HepG2 (cell line): Measurements from ENCODE around the gene SIRT1. TPM values are rescaled to one million over a fixed set of nuclear protein-coding genes. Genes with fewer than 3 reads are reported as not detected.

ENCODE experiments used
- ATF7-NPFF ChIP-seq: sonication (generic); formaldehyde crosslinking; IDR thresholded peaks from 2 replicates; pipeline ENCODE4 v1.8.1; 2023; ENCODE audit warnings: mild to moderate bottlenecking, low read depth, missing genetic modification reagents, moderate library complexity
- CC2D1A ChIP-seq: sonication (generic); formaldehyde crosslinking; IDR thresholded peaks from 2 replicates; pipeline ENCODE4 v1.8.1; 2023; ENCODE audit warnings: mild to moderate bottlenecking, missing genetic modification reagents
- CHD2 ChIP-seq: IDR thresholded peaks from 2 replicates; pipeline ENCODE4 v1.6.1; 2011; ENCODE audit warnings: low read depth, low read length, improper control_type of control experiment
- FOXO1 ChIP-seq: sonication (generic); formaldehyde crosslinking; IDR thresholded peaks from 2 replicates; pipeline ENCODE4 v1.4.0; 2020; ENCODE audit warnings: missing genetic modification reagents
- GABPA ChIP-seq, 2 experiments: IDR thresholded peaks; 2 replicates each; pipeline ENCODE4 v1.6.1; 2011 to 2016; ENCODE audit warnings: low read depth in 2 of 2, low read length in 1 of 2, missing biosample characterization in 1 of 2, missing genetic modification characterization in 1 of 2
- NKX3-1 ChIP-seq: sonication (generic); formaldehyde crosslinking; IDR thresholded peaks from 2 replicates; pipeline ENCODE4 v1.5.0; 2020; ENCODE audit warnings: missing genetic modification reagents
- RXRB ChIP-seq: IDR thresholded peaks from 2 replicates; pipeline ENCODE4 v1.6.1; 2016; ENCODE audit warnings: borderline replicate concordance, missing genetic modification reagents, missing compliant biosample characterization
- THYN1 ChIP-seq: sonication (generic); formaldehyde crosslinking; IDR thresholded peaks from 2 replicates; pipeline ENCODE4 v1.8.1; 2023; ENCODE audit warnings: low read depth, mild to moderate bottlenecking, moderate library complexity, missing genetic modification reagents, borderline replicate concordance
- ZNF10 ChIP-seq: sonication (generic); formaldehyde crosslinking; IDR thresholded peaks from 2 replicates; pipeline ENCODE4 v1.4.0; 2020; ENCODE audit warnings: mild to moderate bottlenecking, low read depth, missing genetic modification reagents, borderline replicate concordance
- ZNF468 ChIP-seq: sonication (generic); formaldehyde crosslinking; IDR thresholded peaks from 2 replicates; pipeline ENCODE4 v1.8.0; 2022; ENCODE audit warnings: mild to moderate bottlenecking, moderate library complexity, missing genetic modification reagents
- ZNF484 ChIP-seq: sonication (generic); formaldehyde crosslinking; IDR thresholded peaks from 2 replicates; pipeline ENCODE4 v1.5.1; 2020; ENCODE audit warnings: mild to moderate bottlenecking, low read depth, missing genetic modification reagents, borderline replicate concordance
- ZNF777 ChIP-seq: sonication (generic); formaldehyde crosslinking; IDR thresholded peaks from 2 replicates; pipeline ENCODE4 v1.4.0; 2020; ENCODE audit warnings: missing genetic modification reagents
- polyA plus RNA-seq, 8 experiments: library from polyadenylated mRNA; depleted of rRNA in 3 of 8; stranded (reverse) in 7 of 8; unstranded in 1 of 8; fragments of >200 nt; fragmentation: Illumina TruSeq in 4 of 8; extraction: Trizol in 4 of 8; gene quantifications; 2 replicates each; pipeline versions ENCODE4 v1.2.1 to v1.2.3, GENCODE V29; 2011 to 2016; ENCODE audit warnings: low read depth in 4 of 8, missing spikeins in 1 of 8, mixed read lengths in 1 of 8; ENCODE audit not compliant: insufficient read depth in 1 of 8
- total RNA-seq, 5 experiments: library from RNA; depleted of rRNA; stranded (reverse); fragments of >200 nt; fragmentation: Illumina TruSeq; extraction: Trizol; gene quantifications; 2 replicates each; pipeline ENCODE4 v1.2.3, GENCODE V29; 2016; ENCODE audit warnings: low read depth in 1 of 5
- TF ChIP-seq, protein P1 (sequence below): sonication (generic); formaldehyde crosslinking; conservative IDR thresholded peaks from 2 replicates; pipeline ENCODE4 v1.8.0; 2022; ENCODE audit warnings: low read depth, missing genetic modification reagents
- TF ChIP-seq, protein P2 (sequence below): sonication (generic); formaldehyde crosslinking; IDR thresholded peaks from 2 replicates; pipeline ENCODE4 v1.5.1; 2020; ENCODE audit warnings: mild to moderate bottlenecking, missing genetic modification reagents, moderate library complexity
- TF ChIP-seq, protein P3 (sequence below): sonication (generic); formaldehyde crosslinking; IDR thresholded peaks from 2 replicates; pipeline ENCODE4 v1.5.0; 2020; ENCODE audit warnings: mild to moderate bottlenecking, missing genetic modification reagents, borderline replicate concordance
- TF ChIP-seq, protein P4 (sequence below): sonication (generic); formaldehyde crosslinking; IDR thresholded peaks from 2 replicates; pipeline ENCODE4 v1.8.0; 2022; ENCODE audit warnings: mild to moderate bottlenecking, missing genetic modification reagents, moderate library complexity

Gene SIRT1
- total and polyA plus RNA-seq, 2 of the 13 experiments (the other 11 are each of a cell fraction or from before 2014, with no cell fraction given): 9.4 to 10.2 TPM

DNA sequence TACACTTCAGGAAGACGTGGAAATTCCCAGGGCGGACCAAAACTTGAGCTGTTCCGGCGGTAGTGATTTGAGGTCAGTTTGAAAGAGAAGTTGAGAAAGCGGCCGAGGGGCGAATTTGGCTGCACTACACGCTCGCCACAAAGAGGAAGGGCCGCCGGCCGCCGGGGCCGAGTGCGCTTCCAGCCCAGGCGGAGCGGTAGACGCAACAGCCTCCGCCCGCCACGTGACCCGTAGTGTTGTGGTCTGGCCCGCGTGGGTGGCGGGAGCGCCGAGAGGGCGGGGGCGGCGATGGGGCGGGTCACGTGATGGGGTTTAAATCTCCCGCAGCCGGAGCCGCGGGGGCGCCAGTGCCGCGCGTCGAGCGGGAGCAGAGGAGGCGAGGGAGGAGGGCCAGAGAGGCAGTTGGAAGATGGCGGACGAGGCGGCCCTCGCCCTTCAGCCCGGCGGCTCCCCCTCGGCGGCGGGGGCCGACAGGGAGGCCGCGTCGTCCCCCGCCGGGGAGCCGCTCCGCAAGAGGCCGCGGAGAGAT lies at the start of gene SIRT1 (continued):
- peak; percentile 62; the same call in 1 of the 2 replicates for TF ChIP-seq NKX3-1 (CRISPR knock-in tag)
- TF ChIP-seq RXRB: peak; percentile 70
- TF ChIP-seq ZNF484 (CRISPR knock-in tag): no peak
- no peak for TF ChIP-seq ZNF10 (CRISPR knock-in tag)
- TF ChIP-seq FOXO1: peak; percentile 76
- TF ChIP-seq CHD2: peak; percentile 12; the same call in 1 of the 2 replicates
- peak; percentile 94 for TF ChIP-seq ATF7-NPFF (CRISPR knock-in tag)
- TF ChIP-seq, protein P1, sequence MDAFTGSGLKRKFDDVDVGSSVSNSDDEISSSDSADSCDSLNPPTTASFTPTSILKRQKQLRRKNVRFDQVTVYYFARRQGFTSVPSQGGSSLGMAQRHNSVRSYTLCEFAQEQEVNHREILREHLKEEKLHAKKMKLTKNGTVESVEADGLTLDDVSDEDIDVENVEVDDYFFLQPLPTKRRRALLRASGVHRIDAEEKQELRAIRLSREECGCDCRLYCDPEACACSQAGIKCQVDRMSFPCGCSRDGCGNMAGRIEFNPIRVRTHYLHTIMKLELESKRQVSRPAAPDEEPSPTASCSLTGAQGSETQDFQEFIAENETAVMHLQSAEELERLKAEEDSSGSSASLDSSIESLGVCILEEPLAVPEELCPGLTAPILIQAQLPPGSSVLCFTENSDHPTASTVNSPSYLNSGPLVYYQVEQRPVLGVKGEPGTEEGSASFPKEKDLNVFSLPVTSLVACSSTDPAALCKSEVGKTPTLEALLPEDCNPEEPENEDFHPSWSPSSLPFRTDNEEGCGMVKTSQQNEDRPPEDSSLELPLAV (CRISPR knock-in tag): 0 out of 2 replicates have a peak, but pooled peaks have one; percentile 64
- TF ChIP-seq CC2D1A (CRISPR knock-in tag): no peak
- TF ChIP-seq, protein P2, sequence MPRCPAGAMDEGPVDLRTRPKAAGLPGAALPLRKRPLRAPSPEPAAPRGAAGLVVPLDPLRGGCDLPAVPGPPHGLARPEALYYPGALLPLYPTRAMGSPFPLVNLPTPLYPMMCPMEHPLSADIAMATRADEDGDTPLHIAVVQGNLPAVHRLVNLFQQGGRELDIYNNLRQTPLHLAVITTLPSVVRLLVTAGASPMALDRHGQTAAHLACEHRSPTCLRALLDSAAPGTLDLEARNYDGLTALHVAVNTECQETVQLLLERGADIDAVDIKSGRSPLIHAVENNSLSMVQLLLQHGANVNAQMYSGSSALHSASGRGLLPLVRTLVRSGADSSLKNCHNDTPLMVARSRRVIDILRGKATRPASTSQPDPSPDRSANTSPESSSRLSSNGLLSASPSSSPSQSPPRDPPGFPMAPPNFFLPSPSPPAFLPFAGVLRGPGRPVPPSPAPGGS: peak; percentile 90
- TF ChIP-seq ZNF777: peak; percentile 78
- TF ChIP-seq THYN1 (CRISPR knock-in tag): no peak
- TF ChIP-seq, protein P3, sequence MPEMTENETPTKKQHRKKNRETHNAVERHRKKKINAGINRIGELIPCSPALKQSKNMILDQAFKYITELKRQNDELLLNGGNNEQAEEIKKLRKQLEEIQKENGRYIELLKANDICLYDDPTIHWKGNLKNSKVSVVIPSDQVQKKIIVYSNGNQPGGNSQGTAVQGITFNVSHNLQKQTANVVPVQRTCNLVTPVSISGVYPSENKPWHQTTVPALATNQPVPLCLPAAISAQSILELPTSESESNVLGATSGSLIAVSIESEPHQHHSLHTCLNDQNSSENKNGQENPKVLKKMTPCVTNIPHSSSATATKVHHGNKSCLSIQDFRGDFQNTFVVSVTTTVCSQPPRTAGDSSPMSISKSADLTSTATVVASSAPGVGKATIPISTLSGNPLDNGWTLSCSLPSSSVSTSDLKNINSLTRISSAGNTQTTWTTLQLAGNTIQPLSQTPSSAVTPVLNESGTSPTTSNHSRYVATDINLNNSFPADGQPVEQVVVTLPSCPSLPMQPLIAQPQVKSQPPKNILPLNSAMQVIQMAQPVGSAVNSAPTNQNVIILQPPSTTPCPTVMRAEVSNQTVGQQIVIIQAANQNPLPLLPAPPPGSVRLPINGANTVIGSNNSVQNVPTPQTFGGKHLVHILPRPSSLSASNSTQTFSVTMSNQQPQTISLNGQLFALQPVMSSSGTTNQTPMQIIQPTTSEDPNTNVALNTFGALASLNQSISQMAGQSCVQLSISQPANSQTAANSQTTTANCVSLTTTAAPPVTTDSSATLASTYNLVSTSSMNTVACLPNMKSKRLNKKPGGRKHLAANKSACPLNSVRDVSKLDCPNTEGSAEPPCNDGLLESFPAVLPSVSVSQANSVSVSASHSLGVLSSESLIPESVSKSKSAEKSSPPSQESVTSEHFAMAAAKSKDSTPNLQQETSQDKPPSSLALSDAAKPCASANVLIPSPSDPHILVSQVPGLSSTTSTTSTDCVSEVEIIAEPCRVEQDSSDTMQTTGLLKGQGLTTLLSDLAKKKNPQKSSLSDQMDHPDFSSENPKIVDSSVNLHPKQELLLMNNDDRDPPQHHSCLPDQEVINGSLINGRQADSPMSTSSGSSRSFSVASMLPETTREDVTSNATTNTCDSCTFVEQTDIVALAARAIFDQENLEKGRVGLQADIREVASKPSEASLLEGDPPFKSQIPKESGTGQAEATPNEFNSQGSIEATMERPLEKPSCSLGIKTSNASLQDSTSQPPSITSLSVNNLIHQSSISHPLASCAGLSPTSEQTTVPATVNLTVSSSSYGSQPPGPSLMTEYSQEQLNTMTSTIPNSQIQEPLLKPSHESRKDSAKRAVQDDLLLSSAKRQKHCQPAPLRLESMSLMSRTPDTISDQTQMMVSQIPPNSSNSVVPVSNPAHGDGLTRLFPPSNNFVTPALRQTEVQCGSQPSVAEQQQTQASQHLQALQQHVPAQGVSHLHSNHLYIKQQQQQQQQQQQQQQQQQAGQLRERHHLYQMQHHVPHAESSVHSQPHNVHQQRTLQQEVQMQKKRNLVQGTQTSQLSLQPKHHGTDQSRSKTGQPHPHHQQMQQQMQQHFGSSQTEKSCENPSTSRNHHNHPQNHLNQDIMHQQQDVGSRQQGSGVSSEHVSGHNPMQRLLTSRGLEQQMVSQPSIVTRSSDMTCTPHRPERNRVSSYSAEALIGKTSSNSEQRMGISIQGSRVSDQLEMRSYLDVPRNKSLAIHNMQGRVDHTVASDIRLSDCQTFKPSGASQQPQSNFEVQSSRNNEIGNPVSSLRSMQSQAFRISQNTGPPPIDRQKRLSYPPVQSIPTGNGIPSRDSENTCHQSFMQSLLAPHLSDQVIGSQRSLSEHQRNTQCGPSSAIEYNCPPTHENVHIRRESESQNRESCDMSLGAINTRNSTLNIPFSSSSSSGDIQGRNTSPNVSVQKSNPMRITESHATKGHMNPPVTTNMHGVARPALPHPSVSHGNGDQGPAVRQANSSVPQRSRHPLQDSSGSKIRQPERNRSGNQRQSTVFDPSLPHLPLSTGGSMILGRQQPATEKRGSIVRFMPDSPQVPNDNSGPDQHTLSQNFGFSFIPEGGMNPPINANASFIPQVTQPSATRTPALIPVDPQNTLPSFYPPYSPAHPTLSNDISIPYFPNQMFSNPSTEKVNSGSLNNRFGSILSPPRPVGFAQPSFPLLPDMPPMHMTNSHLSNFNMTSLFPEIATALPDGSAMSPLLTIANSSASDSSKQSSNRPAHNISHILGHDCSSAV: no peak
- TF ChIP-seq ZNF468 (CRISPR knock-in tag): peak; percentile 84; the same call in 1 of the 2 replicates
- TF ChIP-seq, protein P4, sequence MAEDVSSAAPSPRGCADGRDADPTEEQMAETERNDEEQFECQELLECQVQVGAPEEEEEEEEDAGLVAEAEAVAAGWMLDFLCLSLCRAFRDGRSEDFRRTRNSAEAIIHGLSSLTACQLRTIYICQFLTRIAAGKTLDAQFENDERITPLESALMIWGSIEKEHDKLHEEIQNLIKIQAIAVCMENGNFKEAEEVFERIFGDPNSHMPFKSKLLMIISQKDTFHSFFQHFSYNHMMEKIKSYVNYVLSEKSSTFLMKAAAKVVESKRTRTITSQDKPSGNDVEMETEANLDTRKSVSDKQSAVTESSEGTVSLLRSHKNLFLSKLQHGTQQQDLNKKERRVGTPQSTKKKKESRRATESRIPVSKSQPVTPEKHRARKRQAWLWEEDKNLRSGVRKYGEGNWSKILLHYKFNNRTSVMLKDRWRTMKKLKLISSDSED (CRISPR knock-in tag): no peak
- no peak for TF ChIP-seq GABPA (IDR thresholded peaks at IDR 0.05; ENCODE audit: low read depth, low read length)
- no peak for TF ChIP-seq GABPA (CRISPR knock-in tag; IDR thresholded peaks at IDR 0.05; ENCODE audit: low read depth)
